Osteoblast (primary cell): ENCODE results near the gene STPG3. TPM values are rescaled to one million over a fixed set of nuclear protein-coding genes. Genes with fewer than 3 reads are reported as not detected.

ENCODE experiments used
- DNase-seq: peaks from one replicate; pipeline ENCODE4 v3.0.0; 2011; ENCODE audit warnings: low spot score, mixed read lengths; ENCODE audit not compliant: insufficient read length; ENCODE audit errors: missing footprints
- H2AFZ ChIP-seq: 2 replicates; pipeline ENCODE4 v1.6.0; 2011; ENCODE audit warnings: mild to moderate bottlenecking, low read length
- H3K27ac ChIP-seq: 2 replicates; pipeline ENCODE4 v1.5.1; 2011; ENCODE audit warnings: mild to moderate bottlenecking, low read depth, low read length, moderate library complexity
- H3K27me3 ChIP-seq: 2 replicates; pipeline ENCODE4 v1.6.0; 2012; ENCODE audit warnings: mild to moderate bottlenecking, control low read depth, inconsistent platforms, low read length, moderate library complexity; ENCODE audit not compliant: insufficient read depth
- H3K36me3 ChIP-seq: 2 replicates; pipeline ENCODE4 v1.5.1; 2011; ENCODE audit warnings: mild to moderate bottlenecking, low read length, control low read depth, moderate library complexity; ENCODE audit not compliant: insufficient read depth
- H3K4me1 ChIP-seq: 2 replicates; pipeline ENCODE4 v1.5.1; 2011; ENCODE audit warnings: mild to moderate bottlenecking, low read length, control low read depth, moderate library complexity; ENCODE audit not compliant: insufficient read depth
- H3K4me2 ChIP-seq: 2 replicates; pipeline ENCODE4 v1.6.0; 2011; ENCODE audit warnings: mild to moderate bottlenecking, low read length; ENCODE audit not compliant: insufficient read depth
- H3K4me3 ChIP-seq: fragments of 200-600 bp; sonication (generic); 3 replicates; pipeline ENCODE4 v1.5.1; 2012; ENCODE audit warnings: mild to moderate bottlenecking, low read length, inconsistent platforms; ENCODE audit not compliant: insufficient read depth
- H3K79me2 ChIP-seq: 2 replicates; pipeline ENCODE4 v1.6.0; 2012; ENCODE audit warnings: mild to moderate bottlenecking, low read length, control low read depth, inconsistent platforms; ENCODE audit not compliant: insufficient read depth
- H3K9me3 ChIP-seq: 2 replicates; pipeline ENCODE4 v1.5.1; 2011; ENCODE audit warnings: low read depth, low read length, control low read depth
- H4K20me1 ChIP-seq: 2 replicates; pipeline ENCODE4 v1.6.0; 2012; ENCODE audit warnings: mild to moderate bottlenecking, low read length, control low read depth; ENCODE audit not compliant: insufficient read depth
- CTCF ChIP-seq: IDR thresholded peaks from 2 replicates; pipeline ENCODE4 v1.5.1; 2011; ENCODE audit warnings: mild to moderate bottlenecking, low read depth, low read length, moderate library complexity; ENCODE audit errors: extremely low read depth
- total RNA-seq: library from RNA; depleted of rRNA; stranded (reverse); fragments of >200 nt; gene quantifications from 2 replicates; pipeline ENCODE4 v1.2.3, GENCODE V29; 2012

STPG3 gene
- total RNA-seq, 1 donor, result 0.36 TPM

- Histone ChIP-seq H3K27me3 (no peaks in the 10 kb centered on the region), H3K4me1 (peaks cover 16% of the 10 kb centered on the region), H3K27ac (no peak overlapping the region), H2AFZ (no peak overlapping the region), H3K4me2 (peak overlapping the region; percentile 18), H3K4me3 (peak overlapping the region; percentile 40), H3K79me2 (peaks cover 16% of the 10 kb centered on the region), H3K9me3 (no peaks in the 10 kb centered on the region), H3K36me3 (peaks cover 4% of the 10 kb centered on the region), H4K20me1 (no peaks in the 10 kb centered on the region)
- DNase-seq, result peak; percentile 93
- TF ChIP-seq CTCF, result no peak
These were observed 29.6 kb downstream of the STPG3 start for GRCh38 chr9:137280474-137281344.

- Histone ChIP-seq H2AFZ (no peak overlapping the region), H3K36me3 (peaks cover 4% of the 10 kb centered on the region), H4K20me1 (no peaks in the 10 kb centered on the region), H3K4me1 (peaks cover 13% of the 10 kb centered on the region), H3K9me3 (no peaks in the 10 kb centered on the region), H3K4me2 (peak overlapping the region; percentile 18), H3K27me3 (no peaks in the 10 kb centered on the region), H3K4me3 (no peak overlapping the region), H3K27ac (no peak overlapping the region), H3K79me2 (peaks cover 16% of the 10 kb centered on the region)
- DNase-seq, result peak; percentile 70
- TF ChIP-seq CTCF, result no peak
These were observed 30.4 kb downstream of the STPG3 start for GRCh38 chr9:137281345-137282116.

DNA sequence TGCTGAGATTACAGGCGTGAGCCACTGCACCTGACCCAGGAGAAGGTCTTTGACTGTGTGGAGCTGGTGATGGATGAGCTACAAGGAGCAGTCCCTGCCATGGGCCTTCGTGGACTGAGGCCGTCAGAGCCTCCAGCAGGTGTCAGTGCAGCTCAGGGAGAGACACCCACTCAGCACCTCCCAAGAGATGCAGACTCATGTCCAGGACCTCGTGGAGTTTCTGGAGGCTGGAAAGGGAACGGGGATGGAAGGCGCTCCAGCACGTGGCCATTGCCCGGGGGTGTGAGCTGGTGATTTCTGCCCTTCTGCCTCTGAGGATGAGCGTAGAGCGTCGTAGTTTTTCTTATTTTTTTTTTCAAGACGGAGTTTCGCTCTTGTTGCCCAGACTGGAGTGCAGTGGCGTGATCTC, 35.9 kb downstream of the STPG3 start:
- DNase-seq, result peak; percentile 97
- Histone ChIP-seq H3K36me3 (no peaks in the 10 kb centered on the region), H2AFZ (no peak overlapping the region), H3K9me3 (no peaks in the 10 kb centered on the region), H3K27me3 (no peaks in the 10 kb centered on the region), H4K20me1 (no peaks in the 10 kb centered on the region), H3K4me3 (no peak overlapping the region), H3K4me1 (no peaks in the 10 kb centered on the region), H3K27ac (no peak overlapping the region), H3K79me2 (no peaks in the 10 kb centered on the region), H3K4me2 (no peak overlapping the region)
- peak; percentile 49 for TF ChIP-seq CTCF

DNA sequence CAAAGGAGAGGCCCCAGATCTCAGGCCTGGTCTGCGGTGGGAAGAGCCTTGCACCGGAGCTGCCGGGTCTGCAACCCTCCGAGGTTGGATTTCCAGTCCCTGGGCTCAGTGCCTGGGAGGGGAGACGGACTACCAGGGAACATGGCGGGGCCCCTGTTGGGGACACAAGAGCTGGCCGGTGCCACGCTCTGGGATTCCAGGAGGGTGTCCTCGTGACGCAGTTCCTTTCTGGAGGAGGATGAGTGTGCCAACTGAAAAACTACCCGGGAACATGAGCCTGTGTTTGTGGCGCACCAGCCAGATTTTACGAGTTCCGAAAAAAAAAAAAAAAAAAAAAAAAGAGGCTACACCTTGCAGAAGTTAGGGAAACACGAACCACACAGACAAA, 42.0 kb downstream of the STPG3 start:
- Histone ChIP-seq H3K27ac (no peak overlapping the region), H3K27me3 (peaks cover 27% of the 10 kb centered on the region), H3K4me3 (no peak overlapping the region), H3K36me3 (no peaks in the 10 kb centered on the region), H4K20me1 (peaks cover 3% of the 10 kb centered on the region), H3K4me2 (no peak overlapping the region), H3K79me2 (no peaks in the 10 kb centered on the region), H2AFZ (no peak overlapping the region), H3K4me1 (peaks cover 4% of the 10 kb centered on the region), H3K9me3 (peaks cover 3% of the 10 kb centered on the region)
- DNase-seq, result no peak
- TF ChIP-seq CTCF, result no peak
